ENCODE results near the gene ABHD17B.

ABHD17B gene

GRCh38 chr9:71822456-71822855 lies 88.5 kb downstream of the ABHD17B start:
- DNase-seq = no peak

- no peak for DNase-seq
Observed at GRCh38 chr9:71821405-71821804, 89.6 kb downstream of the ABHD17B start.

- no peak for DNase-seq
Observed at GRCh38 chr9:71820403-71820921, 90.5 kb downstream of the ABHD17B start.

DNA sequence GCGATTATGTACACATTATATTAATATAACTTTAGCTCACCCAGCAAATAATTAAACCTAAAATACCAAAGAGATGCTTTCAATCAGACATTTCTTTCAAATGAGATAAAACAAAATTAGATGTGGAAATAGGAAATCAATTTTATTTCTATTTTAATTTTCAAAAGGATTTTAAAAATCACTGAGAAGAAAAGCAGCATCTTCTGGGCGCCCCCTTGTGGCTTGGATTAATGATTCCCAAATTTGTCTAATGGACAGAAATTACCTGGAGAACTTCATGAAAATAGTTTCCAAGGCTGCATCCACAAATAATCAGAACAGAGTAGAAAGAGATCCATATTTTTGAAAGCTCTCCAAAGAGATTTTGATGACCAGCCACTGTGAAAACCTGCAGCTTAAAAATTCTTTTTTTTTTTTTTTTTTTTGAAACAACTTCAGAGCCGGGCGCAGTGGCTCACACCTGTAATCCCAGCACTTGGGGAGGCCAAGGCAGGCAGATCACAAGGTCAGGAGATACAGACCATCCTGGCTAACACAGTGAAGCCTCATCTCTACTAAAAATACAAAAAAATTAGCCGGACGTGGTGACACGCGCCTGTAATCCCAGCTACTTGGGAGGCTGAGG lies 91.8 kb downstream of the ABHD17B start:
- DNase-seq = peak in 12 of 58 donors; percentile 1 to 46 (median 8)

GRCh38 chr9:71816916-71817451 lies 94.0 kb downstream of the ABHD17B start:
- DNase-seq = no peak
